Measurements from ENCODE around the gene RPL7A.

- TF ChIP-seq CTCF (IDR thresholded peaks at IDR 0.05; ENCODE audit: insufficient read depth, low read length): no peak
- TF ChIP-seq POLR2AphosphoS5 (IDR thresholded peaks at IDR 0.05; ENCODE audit: low read depth): 0 out of 2 replicates have a peak, but pooled peaks have one; percentile 1
- no peak for TF ChIP-seq REST (IDR thresholded peaks at IDR 0.05; ENCODE audit: insufficient replicate concordance, low read depth)
- no peak for TF ChIP-seq SPI1 (IDR thresholded peaks at IDR 0.05; ENCODE audit: borderline replicate concordance, low read depth)
Observed at GRCh38 chr9:133342069-133342406, 6.0 kb upstream of the RPL7A start.
